Cardiac fibroblast (primary cell): ENCODE results near the gene TERT.
A peak's percentile ranks its signal among the peaks of the same experiment; 100 is the strongest.
"Not testable (repeated sequence)": the region's sequence is repeated elsewhere in the genome, so short reads cannot be mapped to it uniquely, and the experiment has no call there.

Source experiments
- DNase-seq, 2 donors: peaks; one replicate each; pipeline versions ENCODE4 v3.0.0 to v3.0.0-alpha.2; 2010; ENCODE audit warnings: low read depth in 2 of 2
- H3K4me3 ChIP-seq, 2 donors: replicated peaks in 1 of 2; 1 replicate in 1 of 2; 2 replicates in 1 of 2; pipeline ENCODE4 v1.5.1; 2011; ENCODE audit warnings: low read depth in 2 of 2, low read length in 2 of 2, mild to moderate bottlenecking in 2 of 2, moderate library complexity in 1 of 2
- CTCF ChIP-seq: IDR thresholded peaks from one replicate; pipeline ENCODE4 v1.5.1; 2011; ENCODE audit warnings: low read depth, mild to moderate bottlenecking, low read length, inconsistent platforms

Gene TERT

GRCh38 chr5:1330146-1330846 is 35.4 kb upstream of the TERT start:
- no peak overlapping the region for H3K4me3 ChIP-seq
- DNase-seq, result no peak
- no peak for TF ChIP-seq CTCF

GRCh38 chr5:1329111-1329579 is 34.3 kb upstream of the TERT start:
- TF ChIP-seq CTCF, result no peak
- DNase-seq, result no peak
- no peak overlapping the region for H3K4me3 ChIP-seq

GRCh38 chr5:1328237-1329110 is 33.6 kb upstream of the TERT start:
- peak; percentile 51 to 71 for DNase-seq
- H3K4me3 ChIP-seq, result not testable (repeated sequence)

GRCh38 chr5:1326901-1327756 is 32.3 kb upstream of the TERT start:
- H3K4me3 ChIP-seq, result not testable (repeated sequence)
- DNase-seq, result peak; percentile 65 to 70

- DNase-seq, result not testable (repeated sequence)
Observed at GRCh38 chr5:1326532-1326875, 31.6 kb upstream of the TERT start.

GRCh38 chr5:1325870-1326531 is 31.1 kb upstream of the TERT start:
- peak in 1 of 2 donors; percentile 56 for DNase-seq
- H3K4me3 ChIP-seq, result no peak overlapping the region
- TF ChIP-seq CTCF, result no peak

More at GRCh38 chr5:1326532-1326875, 31.6 kb upstream of the TERT start:
- H3K4me3 ChIP-seq, result not testable (repeated sequence)

GRCh38 chr5:1325191-1325741 is 30.4 kb upstream of the TERT start:
- no peak for DNase-seq

More at GRCh38 chr5:1325191-1325741, 30.4 kb upstream of the TERT start:
- TF ChIP-seq CTCF, result no peak
- no peak overlapping the region for H3K4me3 ChIP-seq
